Lower lobe of right lung (tissue), 2 donors: Measurements from ENCODE around the gene ADAM12. TPM values are rescaled to one million over a fixed set of nuclear protein-coding genes. Genes with fewer than 3 reads are reported as not detected.

Experiments
- ATAC-seq, 2 donors: fragments of 200-7000 bp; cut with Tn5 transposase; one replicate each; pipeline ENCODE4 v1.9.1; 2020 to 2022; ENCODE audit warnings: mild to moderate bottlenecking in 2 of 2, moderate library complexity in 2 of 2
- DNase-seq: peaks from one replicate; pipeline ENCODE4 v3.0.0-alpha.2; 2020
- H3K27ac ChIP-seq: fragments of 200-600 bp; one replicate; pipeline ENCODE4 v1.8.0; 2022
- H3K27me3 ChIP-seq: fragments of 200-600 bp; one replicate; pipeline ENCODE4 v1.8.0; 2022; ENCODE audit warnings: low read depth
- H3K36me3 ChIP-seq: fragments of 200-600 bp; one replicate; pipeline ENCODE4 v1.8.0; 2022; ENCODE audit warnings: mild to moderate bottlenecking
- H3K4me1 ChIP-seq: fragments of 200-600 bp; one replicate; pipeline ENCODE4 v1.8.0; 2022
- H3K4me3 ChIP-seq: fragments of 200-600 bp; one replicate; pipeline ENCODE4 v1.8.0; 2022; ENCODE audit warnings: mild to moderate bottlenecking
- H3K9me3 ChIP-seq: fragments of 200-600 bp; one replicate; pipeline ENCODE4 v1.8.0; 2022
- CTCF ChIP-seq: fragments of 200-600 bp; IDR thresholded peaks from one replicate; pipeline ENCODE4 v1.8.0; 2022; ENCODE audit warnings: antibody characterized with exemption, mild to moderate bottlenecking
- intact Hi-C: fragments of 100-400 bp; cut with DNase I; formaldehyde crosslinking; loops from one replicate; pipeline ENCODE4 v1.11.0; 2022
- total RNA-seq: library from RNA; stranded (reverse); fragmentation: NEBNext Ultra II Directional; extraction: Animal tissue kit (Norgen Biotek cat#: 25700); gene quantifications from one replicate; pipeline ENCODE4 v1.2.1, GENCODE V29; 2021
- donor health status: DM: no; HTN: yes; CAD: no; lungs with severe emphysema.

Gene ADAM12
- total RNA-seq, 1 donor from 2014 or later = 0.92 TPM

GRCh38 chr10:125967533-125967932 lies 420.7 kb downstream of the ADAM12 start:
- no peak overlapping the region for H3K27ac ChIP-seq
- intact Hi-C loops = no loop called here
- no peaks in the 10 kb centered on the region for H3K36me3 ChIP-seq
- H3K9me3 ChIP-seq = no peaks in the 10 kb centered on the region
- DNase-seq = no peak
- no peaks in the 10 kb centered on the region for H3K4me1 ChIP-seq
- no peak for TF ChIP-seq CTCF
- H3K4me3 ChIP-seq = no peak overlapping the region
- H3K27me3 ChIP-seq = no peaks in the 10 kb centered on the region
- no peak for ATAC-seq

DNA sequence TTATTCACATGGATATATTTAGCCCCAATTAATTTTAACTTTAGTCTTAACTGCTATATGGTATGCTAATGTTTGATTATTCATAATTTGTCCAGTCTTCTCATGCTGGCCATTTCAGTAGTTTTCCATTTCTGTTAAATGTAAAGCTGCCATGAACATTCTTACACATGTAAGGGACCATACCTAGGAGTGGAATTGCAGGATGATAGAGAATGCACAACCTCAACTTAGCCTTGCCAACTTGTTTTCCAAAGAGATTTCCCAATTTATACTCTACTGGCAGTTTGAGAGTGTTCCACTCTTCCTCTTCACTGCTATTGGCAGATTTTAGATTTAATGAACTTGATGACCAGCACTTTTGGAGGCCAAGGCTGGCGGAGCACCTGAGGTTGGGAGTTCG lies 423.7 kb downstream of the ADAM12 start:
- no peaks in the 10 kb centered on the region for H3K27me3 ChIP-seq
- no peak for ATAC-seq
- TF ChIP-seq CTCF = no peak
- H3K27ac ChIP-seq = no peak overlapping the region
- intact Hi-C loops = no loop called here
- H3K4me1 ChIP-seq = no peaks in the 10 kb centered on the region
- no peak for DNase-seq
- H3K4me3 ChIP-seq = no peak overlapping the region
- no peaks in the 10 kb centered on the region for H3K9me3 ChIP-seq
- H3K36me3 ChIP-seq = no peaks in the 10 kb centered on the region
